Dermis microvascular lymphatic vessel endothelial cell (primary cell): ENCODE data around the gene HK3. TPM values are rescaled to one million over a fixed set of nuclear protein-coding genes. Genes with fewer than 3 reads are reported as not detected.

ENCODE experiments used
- DNase-seq, 2 donors: peaks; one replicate each; pipeline versions ENCODE4 v3.0.0 to v3.0.0-alpha.2; 2010; ENCODE audit warnings: low read depth in 2 of 2
- total RNA-seq: library from RNA; depleted of rRNA; stranded (reverse); fragments of >200 nt; gene quantifications from 2 replicates; pipeline ENCODE4 v1.2.1, GENCODE V29; 2014

HK3 gene
- total RNA-seq, 1 donor from 2014 or later, result not detected

DNA sequence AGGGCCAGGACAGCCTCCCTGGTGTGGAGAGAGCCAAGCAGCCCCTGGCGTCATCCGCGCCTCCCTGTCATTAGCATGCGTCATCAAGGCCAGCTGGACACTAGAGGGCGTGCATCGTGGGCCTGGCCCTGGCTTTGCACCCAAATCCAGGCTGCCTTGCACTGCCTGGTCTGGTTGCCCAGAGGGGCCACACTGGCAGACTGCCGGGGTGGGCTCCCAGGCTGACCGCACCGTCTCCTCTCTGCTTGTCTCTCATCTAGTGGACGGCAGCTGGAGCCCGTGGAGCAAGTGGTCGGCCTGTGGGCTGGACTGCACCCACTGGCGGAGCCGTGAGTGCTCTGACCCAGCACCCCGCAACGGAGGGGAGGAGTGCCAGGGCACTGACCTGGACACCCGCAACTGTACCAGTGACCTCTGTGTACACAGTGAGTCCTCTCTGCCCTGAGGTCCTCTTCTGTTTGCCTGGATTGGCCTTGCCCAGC is 29.0 kb downstream of the HK3 start:
- peak; percentile 9 to 55 for DNase-seq

DNA sequence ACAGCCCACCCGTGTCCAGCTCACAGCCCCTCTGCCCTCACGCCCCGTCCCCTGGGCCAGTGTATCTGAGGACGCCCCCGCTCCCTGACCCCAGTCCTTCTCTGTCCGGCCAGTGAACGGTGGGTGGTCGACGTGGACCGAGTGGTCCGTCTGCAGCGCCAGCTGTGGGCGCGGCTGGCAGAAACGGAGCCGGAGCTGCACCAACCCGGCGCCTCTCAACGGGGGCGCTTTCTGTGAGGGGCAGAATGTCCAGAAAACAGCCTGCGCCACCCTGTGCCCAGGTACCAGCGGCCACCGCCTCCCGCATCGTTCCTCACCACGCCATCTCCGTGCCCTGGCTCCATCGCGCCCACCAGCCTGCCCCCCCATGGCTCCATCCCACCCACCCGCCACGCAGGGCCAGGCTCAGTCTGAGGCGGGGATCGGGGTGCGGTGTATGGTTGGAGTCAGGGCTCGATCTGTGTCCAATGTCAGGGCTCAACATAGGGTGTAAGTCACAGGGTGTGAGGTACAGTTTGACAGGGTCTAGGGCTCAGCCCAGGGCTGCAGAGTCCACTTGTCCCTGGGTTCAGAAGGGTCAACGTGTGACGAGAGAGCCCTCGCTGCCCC is 29.5 kb downstream of the HK3 start:
- DNase-seq, result no peak

DNA sequence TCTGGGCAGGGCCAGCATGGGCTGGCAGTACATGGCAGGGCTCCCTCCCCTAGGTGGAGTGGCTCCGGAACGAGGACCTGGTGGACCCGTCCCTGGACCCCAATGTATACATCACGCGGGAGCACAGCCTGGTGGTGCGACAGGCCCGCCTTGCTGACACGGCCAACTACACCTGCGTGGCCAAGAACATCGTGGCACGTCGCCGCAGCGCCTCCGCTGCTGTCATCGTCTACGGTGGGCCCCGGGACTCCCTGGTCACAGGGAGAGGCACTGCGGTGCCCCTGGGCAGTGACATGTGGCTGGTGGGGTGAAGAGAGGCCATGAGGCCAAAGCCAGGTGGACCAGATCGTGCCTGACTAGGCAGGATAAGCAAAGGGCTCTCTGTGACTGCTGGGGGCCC is 30.4 kb downstream of the HK3 start:
- no peak for DNase-seq

DNA sequence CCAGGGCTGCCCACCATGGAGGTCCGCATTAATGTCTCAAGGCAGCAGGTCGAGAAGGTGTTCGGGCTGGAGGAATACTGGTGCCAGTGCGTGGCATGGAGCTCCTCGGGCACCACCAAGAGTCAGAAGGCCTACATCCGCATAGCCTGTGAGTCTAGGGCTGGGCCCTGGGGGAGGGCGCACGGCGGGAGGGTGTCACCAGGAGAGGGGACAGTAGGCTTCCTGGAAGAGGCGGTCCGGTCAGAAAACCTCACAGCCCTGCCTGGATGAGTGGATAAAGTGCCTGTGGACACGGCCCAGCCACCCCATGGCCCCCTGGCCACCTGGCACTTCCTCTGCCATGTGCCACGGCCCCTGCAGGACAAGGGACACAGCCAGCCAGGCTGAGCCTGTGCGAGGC is 31.0 kb downstream of the HK3 start:
- no peak for DNase-seq

DNA sequence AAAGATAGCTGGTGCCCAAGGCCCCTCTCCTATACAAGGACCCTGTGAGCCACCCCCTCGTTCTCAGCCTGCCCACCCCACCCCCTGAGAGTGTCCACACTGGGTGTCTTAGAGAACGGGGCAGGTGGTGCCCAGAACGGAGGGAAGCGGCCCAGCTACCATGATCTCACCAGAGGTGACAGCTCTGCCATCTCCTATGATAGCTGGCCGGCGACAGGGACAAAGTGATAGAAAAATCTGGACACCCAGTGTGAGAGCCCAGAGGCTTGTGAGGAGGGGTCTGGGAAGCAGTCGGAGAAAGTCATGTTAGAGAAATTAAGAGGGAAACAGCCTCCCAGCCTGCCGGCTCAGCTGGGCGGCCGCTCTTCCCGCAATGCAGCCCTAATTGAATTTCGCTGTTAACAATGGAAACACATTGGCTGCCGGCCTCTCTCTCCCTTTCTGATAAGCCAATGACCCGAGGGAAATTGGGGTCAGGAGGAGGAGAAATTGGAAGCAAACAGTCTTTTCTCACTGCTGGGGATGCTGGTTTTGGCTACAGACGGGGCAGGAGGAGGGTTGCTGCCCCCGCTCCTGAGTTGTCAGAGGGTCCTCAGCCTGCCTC is 32.3 kb downstream of the HK3 start:
- DNase-seq, result no peak

DNA sequence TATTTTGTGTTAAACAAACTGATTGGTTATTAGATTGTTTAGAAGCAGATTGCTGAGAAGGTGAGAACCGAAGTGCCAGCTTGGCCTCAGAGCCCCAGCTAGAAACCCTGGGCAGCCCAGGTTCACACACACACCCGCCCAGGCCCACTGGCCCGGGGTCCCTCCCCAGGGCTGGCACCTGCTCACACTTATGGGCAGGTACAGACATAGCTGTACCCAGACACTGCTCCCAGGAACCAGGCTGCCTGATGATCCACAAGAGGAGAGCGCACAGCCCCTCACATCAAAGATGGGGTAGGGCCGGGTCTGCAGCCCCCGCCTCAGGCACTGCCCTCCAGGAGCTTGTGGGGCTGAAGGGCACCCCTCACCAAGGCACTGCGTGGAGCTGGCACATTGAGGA is 33.2 kb downstream of the HK3 start:
- DNase-seq, result no peak

DNA sequence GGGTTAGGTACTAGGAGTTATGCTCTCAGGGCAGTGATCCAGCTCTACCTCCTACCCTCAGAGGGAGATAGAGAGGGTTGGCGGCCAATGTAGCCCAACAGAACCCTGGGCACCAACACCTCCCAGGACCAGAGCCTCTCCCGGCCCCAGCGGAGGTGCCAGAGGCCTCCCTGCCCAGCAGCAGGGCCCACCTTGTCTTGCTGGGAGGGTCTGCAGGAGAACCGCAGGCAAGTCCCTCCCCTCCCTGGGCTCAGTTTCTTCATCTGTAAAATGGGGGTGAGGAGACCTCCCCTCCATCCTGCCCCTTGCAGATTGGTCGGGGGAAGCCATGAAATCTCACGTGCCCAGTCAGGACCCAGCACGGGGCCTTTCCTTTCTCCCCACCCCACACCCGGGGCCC is 34.4 kb downstream of the HK3 start:
- DNase-seq, result no peak

DNA sequence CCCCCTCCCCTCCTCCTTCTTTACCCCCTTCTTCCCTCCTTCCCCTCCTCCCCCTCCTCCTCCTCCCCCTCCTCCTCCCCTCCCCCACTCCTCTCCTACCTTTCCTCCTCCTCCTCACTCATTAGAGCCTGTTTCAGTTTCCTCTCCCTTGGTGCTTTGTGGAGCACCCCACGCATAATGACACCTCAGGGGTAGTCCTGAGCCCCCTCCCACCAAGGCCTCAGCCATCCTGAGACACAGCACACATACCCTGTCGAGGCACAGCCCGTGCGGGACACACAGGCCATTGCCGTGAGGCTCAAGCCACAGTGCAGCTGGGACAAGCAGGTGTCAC is 35.4 kb downstream of the HK3 start:
- no peak for DNase-seq

DNA sequence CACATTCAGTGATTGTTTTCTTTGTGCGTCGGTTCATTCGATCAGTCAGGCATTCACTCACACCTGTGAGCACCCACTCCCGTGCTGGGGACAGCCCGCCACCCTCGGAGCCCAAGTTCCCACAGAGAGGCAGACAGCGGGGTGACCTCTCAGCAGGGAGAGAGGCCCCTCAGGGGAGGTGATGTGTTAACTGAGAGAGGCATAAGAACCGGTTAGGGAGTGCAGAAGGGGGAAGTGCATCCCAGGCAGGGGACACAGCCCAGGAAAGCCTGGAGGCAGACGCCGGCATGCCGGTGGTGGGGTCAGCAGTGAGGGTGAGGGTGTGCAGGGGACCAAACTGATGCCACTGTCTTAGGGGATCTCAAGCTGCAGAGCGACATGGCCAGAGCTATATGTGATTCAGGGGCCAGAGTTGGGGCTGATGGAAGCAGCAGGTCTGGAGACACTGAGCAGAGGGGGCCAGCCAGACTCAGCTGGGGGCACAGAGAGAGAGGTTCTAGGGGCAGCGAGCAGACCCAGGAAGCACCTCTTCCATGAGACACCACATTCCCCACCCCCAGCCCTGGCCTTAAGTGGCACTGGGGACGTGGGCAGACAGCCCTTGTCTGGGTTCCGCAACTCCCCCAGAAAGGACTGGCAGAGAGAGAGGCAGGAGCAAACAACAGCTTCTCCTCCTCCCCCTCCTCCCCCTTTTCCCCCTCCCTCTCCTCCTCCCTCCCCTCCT is 35.9 kb downstream of the HK3 start:
- no peak for DNase-seq

DNA sequence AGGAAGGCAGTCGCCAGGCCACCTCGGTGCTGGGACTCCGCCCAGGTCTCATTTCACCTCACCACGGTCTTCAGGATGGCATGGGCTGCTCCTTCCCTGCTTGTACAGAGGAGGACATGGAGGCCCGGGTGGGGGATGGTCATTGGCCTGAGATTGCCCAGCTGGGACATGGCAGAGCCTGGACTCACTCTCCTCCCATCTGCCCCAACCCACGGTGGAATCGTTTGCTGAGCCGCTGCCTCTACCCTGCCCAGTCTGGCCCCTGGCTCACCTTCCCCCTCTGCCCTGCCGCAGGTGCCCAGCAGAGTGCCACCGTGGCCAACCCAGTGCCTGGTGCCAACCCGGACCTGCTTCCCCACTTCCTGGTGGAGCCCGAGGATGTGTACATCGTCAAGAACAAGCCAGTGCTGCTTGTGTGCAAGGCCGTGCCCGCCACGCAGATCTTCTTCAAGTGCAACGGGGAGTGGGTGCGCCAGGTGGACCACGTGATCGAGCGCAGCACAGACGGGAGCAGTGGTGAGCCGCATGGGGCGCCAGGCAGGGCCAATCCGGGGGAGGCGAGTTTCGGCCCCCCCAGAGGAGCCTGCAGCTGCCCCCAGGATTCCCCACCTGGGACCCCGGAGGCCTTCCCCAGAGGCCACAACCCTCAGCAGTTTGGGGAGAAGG is 36.7 kb downstream of the HK3 start:
- DNase-seq, result no peak

DNA sequence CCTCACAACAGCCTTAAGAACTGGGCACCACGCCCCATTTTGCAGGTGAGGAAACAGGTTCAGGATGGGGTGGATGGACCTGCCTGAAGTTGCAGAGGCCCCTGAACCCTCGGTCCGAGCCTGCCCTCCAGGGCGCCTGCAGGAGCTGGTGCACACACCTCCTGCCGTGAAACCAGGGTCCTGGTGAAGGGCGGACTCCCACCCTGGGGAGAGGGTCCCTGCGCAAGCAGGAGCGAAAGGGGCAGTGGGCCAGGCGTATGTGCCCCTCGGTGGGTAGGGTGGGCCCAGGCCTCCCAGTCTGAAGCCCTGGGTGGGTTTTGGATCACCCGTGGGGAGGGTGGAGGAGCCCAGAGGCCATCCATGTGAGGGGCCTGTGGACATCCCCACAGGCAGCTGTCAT is 37.9 kb downstream of the HK3 start:
- DNase-seq, result no peak

DNA sequence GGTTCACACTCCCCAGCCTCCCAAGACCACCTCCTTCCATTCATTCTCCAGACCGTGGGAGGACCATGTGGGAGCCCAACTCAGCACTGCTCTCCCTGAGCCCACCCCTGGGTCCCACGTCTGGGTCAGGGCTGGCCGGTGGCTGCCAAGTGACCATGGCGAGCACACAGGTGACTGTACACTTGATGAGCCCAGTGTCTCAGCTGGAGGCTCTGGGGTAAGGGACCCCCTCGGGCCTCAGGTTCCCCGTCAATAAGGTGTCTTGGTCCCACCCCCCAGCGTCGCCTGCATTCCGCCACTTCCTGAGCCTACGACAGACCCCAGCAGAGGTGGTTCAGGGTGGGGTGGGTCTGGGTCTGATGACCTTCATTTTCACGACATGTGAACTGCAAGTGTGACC is 38.8 kb downstream of the HK3 start:
- DNase-seq, result no peak

DNA sequence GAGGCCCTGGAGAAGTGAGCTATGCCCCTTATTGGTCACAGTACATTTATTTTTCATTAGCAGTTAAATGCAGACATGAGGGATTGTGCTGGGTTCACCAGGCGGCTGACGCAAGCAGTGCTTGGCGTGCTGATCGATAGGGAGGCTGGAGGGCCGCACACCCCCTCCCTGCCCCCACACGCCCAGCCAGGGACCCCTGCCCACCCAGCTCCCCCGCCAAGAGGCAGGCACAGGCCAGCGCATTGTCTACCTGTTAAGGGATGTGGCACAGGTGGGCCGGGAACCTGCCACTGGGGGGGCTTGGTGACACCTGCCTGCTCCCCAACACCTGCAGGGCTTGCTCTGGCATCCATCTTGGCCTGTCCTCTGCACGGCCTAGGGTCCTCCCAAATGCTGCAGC is 39.2 kb downstream of the HK3 start:
- no peak for DNase-seq

DNA sequence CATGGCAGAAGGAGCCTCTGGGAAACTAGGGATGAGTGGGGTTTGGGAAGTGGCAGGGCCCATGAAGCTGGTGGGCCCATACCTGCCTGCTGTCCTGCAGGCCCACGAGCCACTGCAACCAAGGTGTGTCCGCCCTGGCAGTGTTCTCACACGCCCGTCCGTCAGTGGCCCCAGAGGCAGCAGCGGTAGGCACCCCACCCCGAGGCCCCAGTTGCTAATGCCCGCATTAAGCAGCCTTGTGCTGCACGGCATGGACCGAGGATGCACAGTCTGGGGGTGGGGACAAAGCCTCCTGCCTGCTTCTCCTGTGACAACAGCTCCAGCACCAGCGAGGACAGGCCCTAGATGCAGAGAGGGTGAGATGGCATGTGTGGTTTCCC is 41.3 kb downstream of the HK3 start:
- DNase-seq, result no peak

DNA sequence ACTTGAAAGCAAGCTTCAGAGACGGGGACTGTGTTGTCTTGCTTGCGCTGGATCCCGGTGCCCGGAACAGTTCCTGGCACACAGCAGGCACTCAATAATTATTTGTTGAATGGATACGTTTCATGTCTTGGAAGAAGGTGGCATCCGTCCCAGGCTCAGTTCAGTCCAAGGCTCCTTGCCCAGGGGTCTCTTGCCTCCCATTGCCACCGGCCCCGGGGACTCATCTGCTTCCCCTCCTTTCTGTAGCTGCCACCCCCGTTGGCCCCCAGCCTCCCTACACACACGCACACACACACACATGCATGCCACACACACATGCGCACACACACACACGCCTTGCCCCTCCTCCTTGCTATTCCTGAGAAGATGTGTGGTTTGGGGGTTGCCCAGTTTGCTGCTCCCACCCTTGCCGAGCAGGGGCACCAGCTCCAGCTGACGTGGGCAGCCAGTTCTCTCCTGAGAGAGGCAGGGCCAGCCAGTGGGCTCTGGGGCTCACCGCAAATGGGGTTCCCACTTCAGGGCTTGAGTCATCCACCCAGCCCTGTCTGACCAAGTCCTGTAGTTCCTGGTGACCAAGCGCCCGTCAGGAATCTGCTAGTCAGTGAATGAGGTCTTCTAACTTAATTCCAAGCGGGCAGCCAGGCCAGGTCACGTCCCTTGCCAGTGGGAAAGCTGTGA is 41.8 kb downstream of the HK3 start:
- no peak for DNase-seq

DNA sequence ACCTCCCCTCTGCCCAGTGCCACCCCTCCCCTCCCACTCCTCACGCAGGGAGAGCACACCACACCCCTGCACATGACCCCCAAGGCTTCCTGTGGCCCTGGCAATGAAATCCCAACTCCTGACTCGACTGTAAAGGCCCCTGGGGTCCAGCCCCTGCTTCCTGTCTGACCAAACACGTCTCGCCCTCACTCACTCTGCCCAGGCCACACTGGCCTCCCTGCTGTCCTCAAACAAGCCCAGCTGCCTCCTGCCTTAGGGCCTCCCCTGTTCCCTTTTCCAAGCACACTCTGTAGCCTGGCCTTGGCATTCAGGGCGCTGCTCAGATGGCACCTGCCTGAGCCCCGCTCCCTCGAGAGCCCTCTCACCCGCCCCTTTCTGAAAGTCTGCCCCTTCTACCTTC is 42.4 kb downstream of the HK3 start:
- DNase-seq, result no peak

DNA sequence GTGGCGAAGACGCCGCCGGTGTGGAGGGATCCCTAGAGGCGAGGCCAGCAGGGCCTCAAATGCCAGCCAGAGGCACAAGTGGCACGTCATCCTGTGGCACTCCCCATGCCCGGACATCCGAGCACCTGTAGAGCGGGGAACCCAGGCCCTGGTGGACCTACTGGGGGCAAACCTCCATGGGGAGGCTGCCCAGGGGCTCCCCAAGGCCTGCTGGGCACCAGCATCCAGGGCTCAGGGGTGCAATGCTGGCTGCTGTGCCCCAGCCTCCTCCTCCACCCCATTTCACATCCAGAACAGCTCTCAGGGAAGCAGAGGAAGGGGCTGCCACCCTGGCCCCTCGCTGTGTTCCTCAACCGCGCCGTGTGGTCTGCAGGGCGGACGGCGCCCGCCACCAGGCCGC is 43.5 kb downstream of the HK3 start:
- DNase-seq, result no peak

DNA sequence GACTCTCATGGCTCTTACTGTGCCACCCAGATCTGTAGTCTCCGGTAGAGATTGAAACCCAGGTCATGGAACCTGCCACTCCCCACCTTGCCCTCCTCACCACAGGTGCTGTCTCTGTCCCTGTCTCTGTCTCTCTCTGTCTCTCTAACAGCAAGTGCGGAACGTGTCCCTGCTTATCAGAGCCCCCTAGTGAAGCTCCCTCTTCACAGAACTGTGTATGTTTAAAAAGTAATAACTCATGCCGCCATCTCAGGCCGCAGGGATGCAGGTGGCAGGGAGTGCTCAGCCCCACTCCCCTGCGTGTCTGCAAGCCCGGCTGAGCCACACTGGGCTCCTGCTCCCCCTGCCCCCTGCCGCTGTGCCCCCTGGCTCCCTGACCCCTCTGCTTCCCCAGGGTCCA is 45.0 kb downstream of the HK3 start:
- no peak for DNase-seq

DNA sequence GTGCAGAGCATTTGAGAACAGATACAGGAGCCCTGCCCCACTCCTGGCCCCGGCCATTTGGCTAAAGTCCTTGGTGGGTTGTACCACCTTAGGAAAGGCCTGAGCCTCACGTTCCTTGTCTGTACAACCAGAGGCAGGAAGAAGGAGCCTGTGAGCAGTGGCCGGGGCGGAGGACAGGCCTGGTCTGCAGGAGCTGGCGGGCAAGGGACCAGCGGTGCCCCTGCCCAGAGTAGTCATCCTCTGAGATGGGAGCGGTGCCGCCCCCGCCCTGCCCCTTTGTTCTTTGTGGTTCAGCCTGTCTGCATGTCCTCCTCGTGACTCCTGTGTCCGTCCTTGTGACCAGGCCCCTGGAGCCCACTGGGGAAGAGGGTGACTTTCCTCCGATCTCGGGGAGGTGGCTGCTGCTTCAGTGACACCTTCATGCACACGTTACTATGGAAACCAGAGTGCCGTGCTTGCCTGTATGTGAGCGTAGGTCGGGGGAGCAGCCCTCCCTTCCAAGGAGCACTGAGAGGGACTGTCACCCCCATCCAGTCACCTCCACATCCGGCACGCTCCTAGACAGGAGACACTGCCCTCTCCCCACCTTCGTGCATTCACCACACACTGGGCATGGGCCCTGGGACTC is 45.9 kb downstream of the HK3 start:
- DNase-seq, result no peak

DNA sequence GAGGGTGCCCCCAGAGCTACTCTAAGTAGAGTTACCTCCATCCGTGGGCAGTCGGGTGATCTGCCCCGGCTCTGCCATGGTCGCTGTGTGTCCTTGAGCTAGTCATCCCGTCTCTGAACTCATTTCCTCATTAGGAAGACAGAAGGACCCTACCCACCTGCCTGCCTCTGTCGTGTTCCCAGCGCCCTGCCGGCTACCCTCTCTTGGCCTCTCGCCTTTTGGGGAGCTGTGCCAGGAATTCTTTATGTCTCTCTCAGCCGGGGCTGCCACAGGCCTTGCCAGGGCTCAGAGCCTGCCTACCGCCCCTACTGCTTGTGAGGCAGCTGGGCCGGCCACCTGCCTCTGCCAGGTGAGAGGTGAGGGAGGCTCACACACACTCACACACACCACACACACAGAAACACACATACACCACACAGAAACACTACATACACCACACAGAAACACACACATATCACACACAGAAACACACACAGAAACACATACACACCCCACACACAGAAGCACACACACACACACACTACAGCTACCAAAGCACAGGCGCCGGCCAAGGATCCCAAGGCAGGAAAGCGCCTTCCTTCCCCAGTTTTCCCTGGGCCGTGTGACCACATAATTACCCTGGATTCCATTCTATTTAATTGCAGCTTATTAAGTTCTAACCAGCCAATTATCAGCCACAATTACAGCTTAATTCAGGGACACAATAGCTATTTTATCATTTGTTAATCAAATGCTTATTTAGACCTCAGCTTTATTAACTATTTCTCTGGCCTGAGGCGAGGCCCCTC is 47.1 kb downstream of the HK3 start:
- DNase-seq, result no peak

DNA sequence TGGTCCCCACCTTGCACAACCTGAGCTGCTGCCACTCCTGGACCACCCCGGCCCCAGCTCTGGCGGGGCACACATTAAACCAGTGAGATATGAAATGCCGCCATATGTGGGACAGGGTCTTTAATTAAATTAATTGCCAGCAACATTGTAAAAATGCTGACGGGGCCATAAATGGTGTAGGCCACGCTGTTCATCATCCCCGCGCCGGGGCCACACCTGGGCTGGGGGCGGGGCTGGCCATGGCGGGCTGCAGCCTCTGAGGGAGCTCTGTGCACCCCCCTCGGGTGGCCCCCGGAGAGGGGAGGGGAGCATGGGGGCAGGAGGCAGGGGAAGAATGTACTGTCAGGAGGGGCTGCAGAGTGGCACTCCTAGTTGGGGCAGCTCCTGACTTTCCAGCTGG is 47.8 kb downstream of the HK3 start:
- DNase-seq, result no peak
